ENCODE measurements around the gene DES.
A peak's percentile ranks its signal among the peaks of the same experiment; 100 is the strongest.

Gene DES

DNA sequence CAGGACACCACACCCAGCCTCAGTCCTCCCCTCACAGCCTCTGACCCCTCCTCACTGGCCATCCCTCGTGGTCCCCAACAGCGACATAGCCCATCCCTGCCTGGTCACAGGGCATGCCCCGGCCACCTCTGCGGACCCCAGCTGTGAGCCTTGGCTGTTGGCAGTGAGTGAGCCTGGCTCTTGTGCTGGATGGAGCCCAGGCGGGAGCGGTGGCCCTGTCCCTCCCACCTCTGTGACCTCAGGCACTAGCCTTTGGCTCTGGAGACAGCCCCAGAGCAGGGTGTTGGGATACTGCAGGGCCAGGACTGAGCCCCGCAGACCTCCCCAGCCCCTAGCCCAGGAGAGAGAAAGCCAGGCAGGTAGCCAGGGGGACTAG lies 7.9 kb downstream of the DES start:
- H3K4me3 ChIP-seq (ENCODE audit: low read length), result no peak overlapping the region
- TF ChIP-seq, protein P1, sequence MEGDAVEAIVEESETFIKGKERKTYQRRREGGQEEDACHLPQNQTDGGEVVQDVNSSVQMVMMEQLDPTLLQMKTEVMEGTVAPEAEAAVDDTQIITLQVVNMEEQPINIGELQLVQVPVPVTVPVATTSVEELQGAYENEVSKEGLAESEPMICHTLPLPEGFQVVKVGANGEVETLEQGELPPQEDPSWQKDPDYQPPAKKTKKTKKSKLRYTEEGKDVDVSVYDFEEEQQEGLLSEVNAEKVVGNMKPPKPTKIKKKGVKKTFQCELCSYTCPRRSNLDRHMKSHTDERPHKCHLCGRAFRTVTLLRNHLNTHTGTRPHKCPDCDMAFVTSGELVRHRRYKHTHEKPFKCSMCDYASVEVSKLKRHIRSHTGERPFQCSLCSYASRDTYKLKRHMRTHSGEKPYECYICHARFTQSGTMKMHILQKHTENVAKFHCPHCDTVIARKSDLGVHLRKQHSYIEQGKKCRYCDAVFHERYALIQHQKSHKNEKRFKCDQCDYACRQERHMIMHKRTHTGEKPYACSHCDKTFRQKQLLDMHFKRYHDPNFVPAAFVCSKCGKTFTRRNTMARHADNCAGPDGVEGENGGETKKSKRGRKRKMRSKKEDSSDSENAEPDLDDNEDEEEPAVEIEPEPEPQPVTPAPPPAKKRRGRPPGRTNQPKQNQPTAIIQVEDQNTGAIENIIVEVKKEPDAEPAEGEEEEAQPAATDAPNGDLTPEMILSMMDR (IDR thresholded peaks at IDR 0.05; ENCODE audit: insufficient read depth, low read depth, low read length, missing control alignments), result no peak
- no peak for DNase-seq (ENCODE audit: low read depth)

DNA sequence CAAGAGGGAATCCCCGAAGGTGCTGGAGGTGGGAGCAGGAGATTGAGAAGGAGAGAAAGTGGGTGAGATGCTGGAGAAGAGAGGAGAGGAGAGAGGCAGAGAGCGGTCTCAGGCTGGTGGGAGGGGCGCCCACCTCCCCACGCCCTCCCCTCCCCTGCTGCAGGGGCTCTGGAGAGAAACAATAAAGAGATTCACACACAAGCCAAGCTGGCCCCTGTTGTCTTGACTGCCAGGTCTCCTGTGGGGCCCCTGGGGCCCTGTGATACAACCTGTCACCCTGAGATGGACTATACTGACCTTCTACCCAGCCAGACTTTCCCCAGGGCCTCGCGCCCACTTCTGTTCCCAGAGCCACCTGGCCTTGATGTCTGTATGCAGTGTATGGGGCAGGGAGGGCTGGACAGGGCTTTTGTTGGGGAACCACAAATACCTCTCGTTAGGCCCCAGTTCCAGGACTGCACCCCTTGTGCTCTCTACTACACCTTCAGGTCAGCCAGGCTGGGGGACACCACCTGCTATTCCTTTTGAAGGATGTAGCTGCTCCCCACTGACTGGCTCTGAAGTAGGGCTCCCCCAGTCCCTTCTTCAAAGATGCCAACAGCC lies 8.5 kb downstream of the DES start:
- DNase-seq (ENCODE audit: low read depth), result no peak
- TF ChIP-seq, protein P1 (IDR thresholded peaks at IDR 0.05; ENCODE audit: insufficient read depth, low read depth, low read length, missing control alignments), result no peak
- no peak overlapping the region for H3K4me3 ChIP-seq (ENCODE audit: low read length)

DNA sequence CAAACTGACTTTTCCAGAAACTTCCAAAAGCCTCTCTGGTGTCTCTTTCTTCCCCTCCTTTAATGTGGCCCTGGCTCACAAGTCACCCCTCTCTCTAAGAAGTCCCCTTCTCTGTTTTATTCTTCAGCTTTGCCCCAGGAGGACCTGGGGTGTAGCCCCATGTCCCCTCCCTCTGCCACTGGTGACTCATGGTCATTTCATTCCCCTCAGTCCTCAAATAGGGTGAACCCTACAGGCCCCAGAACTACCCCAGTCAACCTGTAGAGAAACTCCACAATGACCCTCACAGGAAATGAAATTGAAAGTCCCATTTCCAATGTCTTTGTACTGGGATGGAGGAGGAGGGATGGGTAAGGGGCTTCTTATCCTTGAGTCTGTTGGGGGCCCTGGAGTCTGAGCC lies 10.3 kb downstream of the DES start:
- DNase-seq (ENCODE audit: low read depth), result no peak
- TF ChIP-seq, protein P1 (IDR thresholded peaks at IDR 0.05; ENCODE audit: insufficient read depth, low read depth, low read length, missing control alignments), result no peak
- no peak overlapping the region for H3K4me3 ChIP-seq (ENCODE audit: low read length)

DNA sequence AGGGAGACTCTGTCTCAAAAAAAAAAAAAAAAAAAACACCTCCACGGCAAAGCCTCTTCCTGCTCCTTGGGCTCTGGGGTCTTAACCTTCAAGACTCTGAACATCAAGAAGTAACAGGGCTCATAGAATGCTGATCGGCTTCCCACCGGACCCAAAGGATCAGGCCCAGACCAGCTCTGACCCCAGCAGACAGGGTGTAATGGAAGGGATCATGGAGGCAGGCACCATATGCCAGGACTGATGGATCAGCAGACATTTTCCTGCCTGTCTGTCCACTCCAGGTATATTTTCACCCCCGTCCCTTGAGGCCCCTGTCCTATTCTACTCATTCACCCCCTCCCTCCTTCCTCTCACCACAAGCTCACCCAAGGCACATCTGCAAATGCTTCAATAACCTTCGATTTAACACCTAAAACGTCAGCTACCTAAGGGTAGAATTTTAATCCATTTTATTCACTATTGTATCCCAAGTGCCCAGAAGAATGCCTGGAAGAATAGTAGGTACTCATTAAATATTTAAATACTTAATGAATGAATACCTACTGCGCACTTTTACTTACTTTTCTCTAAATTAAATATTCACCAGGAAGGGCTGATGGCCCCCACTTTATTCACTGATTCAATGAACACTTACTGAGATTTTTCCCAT lies 11.9 kb downstream of the DES start:
- TF ChIP-seq, protein P1 (IDR thresholded peaks at IDR 0.05; ENCODE audit: insufficient read depth, low read depth, low read length, missing control alignments), result no peak
- no peak overlapping the region for H3K4me3 ChIP-seq (ENCODE audit: low read length)
- DNase-seq (ENCODE audit: low read depth), result no peak

DNA sequence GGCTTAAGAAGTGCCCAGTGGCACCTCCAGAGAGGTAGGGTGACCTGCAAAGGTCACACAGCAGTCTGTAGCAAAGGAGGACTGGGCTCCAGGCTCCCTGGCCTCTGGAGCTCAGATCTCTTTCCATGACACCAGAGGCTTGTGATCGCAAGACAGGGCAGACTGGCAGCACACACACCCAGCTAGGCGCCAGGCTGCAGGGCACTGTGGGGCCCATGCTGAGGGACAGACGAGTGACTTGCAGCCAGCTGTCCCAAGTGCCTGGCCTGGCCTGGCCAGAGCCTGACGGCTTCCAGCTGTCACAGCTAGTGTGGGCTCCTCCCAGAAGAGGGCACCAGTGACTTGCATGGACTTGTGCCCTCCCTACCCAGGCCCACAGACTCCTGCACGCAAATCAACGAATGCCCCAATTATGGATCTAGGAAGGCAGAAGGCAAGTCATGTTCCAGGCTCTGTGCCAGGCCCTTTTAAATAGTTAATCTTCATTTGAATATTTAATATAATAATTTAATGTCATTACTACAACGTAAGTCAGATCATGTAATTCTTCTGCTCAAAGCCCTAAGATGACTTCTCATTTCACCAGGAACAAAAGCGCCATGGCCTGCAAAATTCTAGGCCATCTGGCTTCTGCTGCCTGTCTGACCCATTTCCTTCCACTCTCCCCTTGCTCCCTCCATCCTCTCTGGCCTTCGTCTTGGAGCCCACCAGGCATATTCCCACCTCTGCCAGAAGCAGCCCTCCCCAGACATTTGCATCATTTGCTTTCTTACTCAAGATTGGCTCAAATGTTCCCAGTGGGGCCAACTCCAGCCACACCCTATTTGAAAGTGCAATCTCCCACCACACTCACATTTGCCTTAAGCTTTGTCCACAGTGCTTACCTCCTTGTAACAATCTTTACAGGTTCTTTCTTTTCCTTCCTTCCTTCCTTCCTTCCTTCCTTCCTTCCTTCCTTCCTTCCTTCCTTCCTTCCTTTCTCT lies 12.7 kb downstream of the DES start:
- no peak overlapping the region for H3K4me3 ChIP-seq (ENCODE audit: low read length)
- TF ChIP-seq, protein P1 (IDR thresholded peaks at IDR 0.05; ENCODE audit: insufficient read depth, low read depth, low read length, missing control alignments), result peak; percentile 50
- DNase-seq (ENCODE audit: low read depth), result peak; percentile 53

DNA sequence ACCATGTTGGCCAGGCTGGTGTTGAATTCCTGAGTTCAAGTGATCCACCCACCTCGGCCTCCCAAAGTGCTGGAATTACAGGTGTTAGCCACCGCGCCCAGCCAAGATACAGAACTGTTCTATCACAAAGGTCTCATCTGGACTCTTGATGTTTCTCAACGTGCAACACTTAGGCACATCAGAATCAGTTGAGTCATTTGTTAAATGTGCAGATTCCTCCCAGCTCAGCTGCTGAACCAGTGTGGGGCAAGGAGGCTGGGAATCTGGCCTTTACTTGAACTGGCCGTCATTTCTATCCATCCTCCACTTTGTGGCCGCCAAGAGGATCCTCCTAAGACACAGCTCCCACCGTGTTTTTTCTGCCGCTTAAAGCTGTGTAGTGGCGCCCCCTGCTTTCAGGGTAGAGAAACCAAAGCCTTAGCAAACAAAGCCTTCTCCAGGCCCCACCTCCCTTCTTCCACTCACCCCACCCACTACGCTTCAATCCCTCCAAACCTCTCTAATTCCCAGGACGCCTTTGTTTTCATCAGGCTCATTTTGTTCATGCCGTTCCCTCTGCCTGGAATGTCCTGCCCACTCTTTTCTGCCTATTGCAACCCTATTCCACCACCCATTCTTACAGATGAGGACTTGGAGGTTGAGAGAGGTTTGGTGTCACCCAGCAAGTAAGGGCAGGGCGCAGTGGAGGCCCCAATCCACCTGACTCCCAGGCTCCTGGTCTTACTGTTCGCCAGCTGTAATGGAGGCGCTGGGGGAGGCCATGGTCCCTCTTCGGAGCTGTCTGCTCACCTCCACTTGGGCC lies 15.7 kb downstream of the DES start:
- peak; percentile 33 for DNase-seq (ENCODE audit: low read depth)
- TF ChIP-seq, protein P1 (IDR thresholded peaks at IDR 0.05; ENCODE audit: insufficient read depth, low read depth, low read length, missing control alignments), result peak; percentile 8
- no peak overlapping the region for H3K4me3 ChIP-seq (ENCODE audit: low read length)

All from epithelial cell of esophagus (primary cell).